Right lobe of liver (tissue), 4 donors: Measurements from ENCODE around the gene SBK2.

Source experiments
- POLR2A ChIP-seq: fragments of 450-650 bp; IDR thresholded peaks from one replicate; pipeline ENCODE4 v1.6.1; 2017; ENCODE audit warnings: antibody characterized with exemption, mild to moderate bottlenecking
- TF ChIP-seq, protein P1 (sequence below), 4 donors: fragments of 200-600 bp in 3 of 4; fragments of 450-650 bp in 1 of 4; IDR thresholded peaks; one replicate each; pipeline versions ENCODE4 v1.5.1 to v1.8.0; 2016 to 2022; ENCODE audit warnings: antibody characterized with exemption in 4 of 4, mild to moderate bottlenecking in 2 of 4
- donor health status: DM: no; HTN: no; CAD: no.
- donor health status: DM: no; HTN: no; CAD: no.
- donor health status: DM: no; HTN: yes; CAD: no.

DNA sequence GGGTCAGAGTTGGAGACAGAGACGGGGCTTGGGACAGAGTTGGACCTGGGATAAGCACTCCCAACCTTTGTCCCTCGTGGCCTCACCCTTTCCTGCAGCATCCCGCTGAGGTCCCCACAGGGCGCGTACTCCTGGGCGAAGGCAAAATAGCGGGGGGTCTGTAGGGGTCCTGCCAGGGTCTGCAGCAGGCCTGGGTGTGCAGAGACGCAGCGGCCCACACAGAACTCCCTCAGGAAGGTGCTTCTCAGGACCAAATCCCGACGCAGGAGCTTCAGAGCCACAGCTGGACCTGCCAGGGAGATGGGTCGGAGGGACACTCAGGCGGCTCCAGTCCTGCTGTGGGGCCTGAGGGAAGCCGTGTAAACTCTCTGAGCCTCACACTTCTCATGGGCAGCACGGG lies 7.1 kb upstream of the SBK2 start:
- TF ChIP-seq, protein P1, sequence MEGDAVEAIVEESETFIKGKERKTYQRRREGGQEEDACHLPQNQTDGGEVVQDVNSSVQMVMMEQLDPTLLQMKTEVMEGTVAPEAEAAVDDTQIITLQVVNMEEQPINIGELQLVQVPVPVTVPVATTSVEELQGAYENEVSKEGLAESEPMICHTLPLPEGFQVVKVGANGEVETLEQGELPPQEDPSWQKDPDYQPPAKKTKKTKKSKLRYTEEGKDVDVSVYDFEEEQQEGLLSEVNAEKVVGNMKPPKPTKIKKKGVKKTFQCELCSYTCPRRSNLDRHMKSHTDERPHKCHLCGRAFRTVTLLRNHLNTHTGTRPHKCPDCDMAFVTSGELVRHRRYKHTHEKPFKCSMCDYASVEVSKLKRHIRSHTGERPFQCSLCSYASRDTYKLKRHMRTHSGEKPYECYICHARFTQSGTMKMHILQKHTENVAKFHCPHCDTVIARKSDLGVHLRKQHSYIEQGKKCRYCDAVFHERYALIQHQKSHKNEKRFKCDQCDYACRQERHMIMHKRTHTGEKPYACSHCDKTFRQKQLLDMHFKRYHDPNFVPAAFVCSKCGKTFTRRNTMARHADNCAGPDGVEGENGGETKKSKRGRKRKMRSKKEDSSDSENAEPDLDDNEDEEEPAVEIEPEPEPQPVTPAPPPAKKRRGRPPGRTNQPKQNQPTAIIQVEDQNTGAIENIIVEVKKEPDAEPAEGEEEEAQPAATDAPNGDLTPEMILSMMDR (IDR thresholded peaks at IDR 0.05), result no peak
- TF ChIP-seq POLR2A, result no peak
